ENCODE results near the gene EFNB2. TPM values are rescaled to one million over a fixed set of nuclear protein-coding genes. Genes with fewer than 3 reads are reported as not detected.

The EFNB2 gene
- total and polyA plus RNA-seq, 2 donors (not counting 3 experiments of a cell fraction or from before 2014, with no cell fraction given): 50.4 to 69.5 TPM

GRCh38 chr13:106471957-106472543 lies 63.4 kb downstream of the EFNB2 start:
- Histone ChIP-seq H2AFZ (ENCODE audit: low read depth, low read length) (peak overlapping the region; percentile 62), H4K20me1 (replicated peaks; ENCODE audit: control insufficient read depth, extremely low read depth, insufficient read depth, low read length) (no peaks in the 10 kb centered on the region), H3K4me2 (ENCODE audit: insufficient read depth, low read length) (peak overlapping the region; percentile 75), H3K4me1 (ENCODE audit: control insufficient read depth, extremely low read depth, insufficient read depth, low read length) (peaks cover 8% of the 10 kb centered on the region), H3K36me3 (ENCODE audit: control insufficient read depth in 2 of 2, extremely low read depth in 1 of 2, insufficient read depth in 2 of 2, low read length in 2 of 2) (no peaks in the 10 kb centered on the region), H3K27me3 (ENCODE audit: control insufficient read depth in 2 of 2, insufficient read depth in 2 of 2, low read length in 2 of 2) (no peaks in the 10 kb centered on the region), H3K9ac (replicated peaks; ENCODE audit: extremely low read depth, insufficient read depth, low read length) (peak overlapping the region; percentile 10), H3K79me2 (ENCODE audit: control insufficient read depth, insufficient read depth, low read length) (no peaks in the 10 kb centered on the region), H3K4me3 (replicated peaks in 1 of 3; ENCODE audit: insufficient read depth in 1 of 3, low read depth in 1 of 3, low read length in 3 of 3) (no peak overlapping the region), H3K9me1 (replicated peaks; ENCODE audit: control insufficient read depth, extremely low read depth, insufficient read depth, low read length) (no peaks in the 10 kb centered on the region), H3K27ac (ENCODE audit: insufficient read depth, low read depth, low read length) (no peak overlapping the region), H3K9me3 (replicated peaks; ENCODE audit: control insufficient read depth, insufficient read depth, low read length) (no peaks in the 10 kb centered on the region)
- dilution Hi-C loops (cut with MboI; ENCODE audit: extremely low pct_ligation_motif_present, low sequenced_read_pairs): no loop called here
- intact Hi-C loops (cut with micrococcal nuclease): loop anchor here (1.0 to 2.0 kb wide), 2 partner anchors 99 to 123 kb away; no protein-coding TSS in a partner anchor
- FAIRE-seq (peak; percentile 94), DNase-seq (ENCODE audit: low read depth, low spot score) (peak; percentile 77)
- CTCF ChIA-PET: interaction anchor here (0.7 to 1.4 kb wide), 2 partner anchors 8 to 15 kb away, joined by 5 read pairs; no protein-coding TSS in a partner anchor
- POLR2A ChIA-PET: no interaction called here
- no peak for TF ChIP-seq POLR2AphosphoS5 (IDR thresholded peaks at IDR 0.05; ENCODE audit: insufficient read depth, low read depth, low read length)
- TF ChIP-seq JUN (IDR thresholded peaks at IDR 0.05; ENCODE audit: borderline replicate concordance, insufficient read depth, insufficient read length, low read depth): no peak
- no peak for TF ChIP-seq MYC (IDR thresholded peaks at IDR 0.05; ENCODE audit: low read depth, low read length)
- TF ChIP-seq EZH2 (IDR thresholded peaks at IDR 0.05; ENCODE audit: borderline replicate concordance, low read depth, low read length, severe bottlenecking): no peak
- peak; percentile 88 for TF ChIP-seq FOS (IDR thresholded peaks at IDR 0.05; ENCODE audit: borderline replicate concordance, insufficient read depth, low read length)
- no peak for TF ChIP-seq POLR2A (IDR thresholded peaks at IDR 0.05; ENCODE audit: low read depth, low read length)
- peak; percentile 54 for TF ChIP-seq GATA2 (IDR thresholded peaks at IDR 0.05; ENCODE audit: insufficient read depth, insufficient read length, low read depth, low read length)
- TF ChIP-seq CTCF (IDR thresholded peaks at IDR 0.05; ENCODE audit: extremely low read depth in 1 of 2, insufficient read depth in 1 of 2, low read depth in 1 of 2, low read length in 2 of 2): no peak
- TF ChIP-seq, protein P1, sequence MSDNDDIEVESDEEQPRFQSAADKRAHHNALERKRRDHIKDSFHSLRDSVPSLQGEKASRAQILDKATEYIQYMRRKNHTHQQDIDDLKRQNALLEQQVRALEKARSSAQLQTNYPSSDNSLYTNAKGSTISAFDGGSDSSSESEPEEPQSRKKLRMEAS (IDR thresholded peaks at IDR 0.05; ENCODE audit: insufficient read depth, insufficient read length): no peak
- BruUV-seq (replicated peaks): no TSS peak
